Bronchial smooth muscle cell (primary cell): ENCODE data around the gene VWA1. TPM values are rescaled to one million over a fixed set of nuclear protein-coding genes. Genes with fewer than 3 reads are reported as not detected.

Experiments used
- total RNA-seq: library from RNA; depleted of rRNA; stranded (reverse); fragments of >200 nt; gene quantifications from 2 replicates; pipeline ENCODE4 v1.2.1, GENCODE V29; 2014

The VWA1 gene, protein sequence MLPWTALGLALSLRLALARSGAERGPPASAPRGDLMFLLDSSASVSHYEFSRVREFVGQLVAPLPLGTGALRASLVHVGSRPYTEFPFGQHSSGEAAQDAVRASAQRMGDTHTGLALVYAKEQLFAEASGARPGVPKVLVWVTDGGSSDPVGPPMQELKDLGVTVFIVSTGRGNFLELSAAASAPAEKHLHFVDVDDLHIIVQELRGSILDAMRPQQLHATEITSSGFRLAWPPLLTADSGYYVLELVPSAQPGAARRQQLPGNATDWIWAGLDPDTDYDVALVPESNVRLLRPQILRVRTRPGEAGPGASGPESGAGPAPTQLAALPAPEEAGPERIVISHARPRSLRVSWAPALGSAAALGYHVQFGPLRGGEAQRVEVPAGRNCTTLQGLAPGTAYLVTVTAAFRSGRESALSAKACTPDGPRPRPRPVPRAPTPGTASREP
- 3.4 and 3.9 TPM in 2 replicates for total RNA-seq

DNA sequence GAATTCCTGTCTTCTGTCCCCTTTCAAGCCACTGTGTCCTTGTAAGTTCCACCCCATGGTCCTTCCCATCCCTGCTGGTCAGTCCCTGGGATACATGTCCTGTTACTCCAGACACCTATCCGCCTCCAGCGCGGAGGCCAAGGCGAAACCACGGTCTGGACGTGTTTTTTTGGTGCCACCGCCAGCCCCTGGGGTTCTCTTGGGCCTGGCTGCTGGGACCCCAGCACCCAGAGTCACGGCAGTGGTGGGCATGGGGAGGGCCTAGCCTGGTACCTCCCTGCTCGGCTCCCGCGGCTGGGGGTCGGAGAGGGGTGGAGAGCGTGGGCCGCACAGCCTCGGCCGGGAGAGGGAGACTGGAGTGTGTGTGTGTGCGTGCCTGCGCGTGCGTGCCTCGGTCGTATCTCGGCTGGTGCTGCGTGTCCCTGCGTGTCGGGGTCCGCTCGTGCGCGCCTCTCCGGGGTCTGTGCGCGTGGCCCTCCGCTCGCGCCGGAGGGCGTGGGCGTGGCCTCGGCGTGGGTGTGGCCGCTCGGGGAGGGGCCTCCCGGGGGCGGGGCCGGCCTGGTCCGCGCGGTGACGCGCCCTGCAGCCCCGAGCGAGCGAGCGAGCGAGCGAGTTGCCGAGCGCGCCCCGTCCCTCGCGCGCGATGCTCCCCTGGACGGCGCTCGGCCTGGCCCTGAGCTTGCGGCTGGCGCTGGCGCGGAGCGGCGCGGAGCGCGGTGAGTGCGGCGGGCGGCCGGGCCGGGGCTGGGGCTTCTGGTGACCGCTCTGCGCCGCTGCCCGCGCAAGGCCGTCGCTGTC lies at the start of gene VWA1:
Gene VWA1, plus strand, starts transcription at position 585 of the 798 bp plus-strand sequence. Its CDS starts 59 bp downstream, at position 644.

DNA sequence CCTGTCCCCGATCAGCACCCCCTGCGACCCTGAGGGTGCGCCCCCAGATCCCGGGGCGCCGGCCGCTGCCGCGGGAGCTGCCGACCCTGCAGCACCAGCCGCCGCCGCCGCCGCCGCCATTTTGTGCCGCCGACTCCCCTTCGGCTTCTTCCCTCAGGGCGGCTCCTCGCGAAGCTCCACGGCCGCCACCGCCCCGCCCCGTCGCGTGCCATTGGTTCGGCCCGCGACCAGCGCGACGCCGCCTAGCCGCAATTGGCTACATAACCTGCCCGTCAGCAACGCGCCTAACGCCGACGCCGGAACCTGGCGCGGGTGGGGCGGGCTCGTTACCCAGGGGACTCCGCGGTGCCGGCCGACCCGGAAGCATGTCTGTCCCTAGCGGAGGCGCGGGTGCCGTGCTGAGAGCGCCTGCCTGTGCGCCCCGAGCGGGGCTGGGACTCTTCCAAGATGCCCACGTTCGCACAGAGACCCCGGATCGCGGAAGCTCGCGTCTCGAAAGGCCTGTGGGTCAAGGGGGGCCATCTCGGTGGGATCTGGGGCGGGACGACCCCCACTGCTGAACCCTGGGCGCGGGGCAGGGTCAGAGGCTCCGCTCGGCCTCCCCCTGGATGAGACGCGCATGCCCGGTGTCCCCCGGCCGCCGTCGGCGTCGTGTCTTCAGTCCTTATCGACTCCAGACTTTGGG lies 36.2 kb upstream of the VWA1 start, which contains the start of gene CCNL2:
Gene CCNL2, minus strand, starts transcription at position 149 of the 685 bp plus-strand sequence. Its CDS starts 29 bp downstream, at position 120.

DNA sequence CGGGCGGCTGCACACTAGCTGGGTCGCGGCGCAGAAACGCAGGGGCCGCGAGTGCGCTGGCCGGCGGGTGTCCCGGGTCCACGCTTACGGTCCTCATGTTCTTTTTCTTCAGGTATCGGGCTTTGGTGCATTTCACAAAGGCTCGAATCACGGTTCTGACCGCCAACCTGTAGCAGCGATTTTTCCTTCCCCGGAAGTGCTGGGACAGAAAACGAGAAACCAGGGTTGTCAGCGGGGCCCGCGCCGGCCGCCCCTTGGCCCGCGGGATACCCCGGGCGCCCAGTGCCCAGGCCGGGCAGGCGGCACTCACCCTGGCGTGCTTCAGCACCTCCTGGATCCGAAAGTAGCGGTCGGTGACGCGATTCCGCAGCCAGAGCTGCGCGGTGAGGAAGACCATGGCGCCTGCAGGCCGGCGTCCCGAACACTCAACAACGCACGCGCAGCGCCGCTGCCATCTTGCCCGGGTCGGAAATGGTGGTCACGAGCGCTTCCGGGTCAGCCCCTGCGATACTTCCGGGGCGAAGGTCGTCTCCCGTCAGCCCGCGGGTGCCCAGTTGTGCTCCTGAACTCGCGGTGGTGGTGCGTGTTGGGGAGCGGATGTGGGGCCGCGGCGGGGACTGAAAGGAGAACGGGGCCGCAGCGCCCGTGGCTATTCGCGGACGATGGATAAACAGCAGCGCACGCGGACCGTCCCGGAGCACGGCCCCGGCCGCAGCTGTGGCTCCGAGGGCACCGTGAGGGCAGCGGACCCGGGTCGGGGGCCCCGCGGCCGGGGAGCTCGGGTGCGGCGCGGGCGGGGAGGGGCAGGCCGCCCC lies 28.5 kb upstream of the VWA1 start, which contains the start of gene MRPL20:
Gene MRPL20, minus strand, starts transcription at position 473 of the 815 bp plus-strand sequence. Its CDS starts 76 bp downstream, at position 397.

DNA sequence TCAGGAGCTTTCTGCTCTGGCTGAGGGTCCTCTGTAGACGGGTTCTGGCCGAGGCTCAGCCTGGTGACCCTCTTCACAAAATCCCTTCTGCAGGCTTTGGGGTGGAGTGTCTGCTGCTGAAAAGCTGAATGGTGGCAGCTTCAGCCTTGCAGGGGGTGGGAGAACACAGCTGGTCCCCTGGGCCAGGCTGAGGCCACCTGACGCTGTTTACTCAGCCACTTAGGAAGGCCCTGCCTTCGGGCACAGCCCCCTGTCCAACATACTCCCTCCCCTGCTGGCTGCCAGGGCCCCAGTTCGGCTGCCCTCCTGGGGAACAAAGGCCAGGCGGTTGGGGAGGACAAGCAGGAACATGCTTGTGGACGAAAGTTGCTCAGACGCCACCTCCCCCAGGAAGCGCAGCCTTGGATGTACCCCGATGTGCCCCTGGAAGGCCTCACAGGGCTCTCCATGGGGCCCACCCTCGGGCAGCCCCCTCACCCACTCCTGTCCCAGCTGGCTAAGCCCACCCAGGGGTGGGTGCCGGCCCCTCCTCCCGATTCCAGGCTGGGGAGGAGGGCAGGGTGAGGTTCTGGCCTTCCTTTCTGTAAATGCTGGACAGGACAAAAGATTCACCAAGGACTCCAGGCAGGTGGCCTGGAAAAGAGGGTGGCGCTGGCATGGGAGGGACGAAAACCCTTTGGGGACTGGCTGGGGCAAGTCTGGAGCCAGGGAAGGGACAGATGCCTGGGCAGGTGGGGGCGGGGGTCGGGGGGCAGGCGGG lies 14.2 kb upstream of the VWA1 start, which contains the start of gene ANKRD65:
Gene ANKRD65, minus strand, starts transcription at position 130 of the 760 bp plus-strand sequence. CDS start 271 bp downstream, outside the sequence.

DNA sequence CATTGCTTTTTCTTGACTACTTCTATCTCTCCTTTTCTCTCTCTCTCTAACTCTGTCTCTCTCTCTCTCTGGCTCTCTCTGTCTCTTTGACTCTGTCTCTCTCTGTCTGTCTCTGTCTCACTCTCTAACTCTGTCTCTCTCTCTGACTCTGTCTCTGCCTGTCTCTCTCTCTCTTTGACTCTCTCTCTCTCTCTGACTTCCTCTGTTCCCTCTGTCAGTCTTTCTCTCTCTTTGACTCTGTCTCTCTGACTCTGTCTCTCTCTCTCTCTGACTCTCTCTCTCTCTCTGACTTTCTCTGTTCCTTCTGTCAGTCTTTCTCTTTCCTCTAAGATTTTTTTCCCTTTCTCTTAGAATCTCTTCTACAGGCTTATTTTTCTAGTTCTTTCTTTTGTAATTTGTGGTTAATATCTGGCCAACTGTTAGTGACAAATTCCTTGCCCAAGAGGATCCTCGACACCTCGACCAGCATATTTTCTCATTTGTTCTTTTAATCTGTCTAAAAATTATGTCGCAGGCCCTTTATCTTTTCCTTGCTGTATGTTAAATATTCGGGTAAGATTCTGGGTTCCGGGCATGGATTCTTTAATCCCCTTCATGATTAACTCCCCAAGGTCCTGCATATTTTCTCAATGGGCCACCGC lies 13.7 kb downstream of the VWA1 start, which contains the start of gene ATAD3C:
Gene ATAD3C, plus strand, starts transcription at position 591 of the 641 bp plus-strand sequence. CDS start 995 bp downstream, outside the sequence.

DNA sequence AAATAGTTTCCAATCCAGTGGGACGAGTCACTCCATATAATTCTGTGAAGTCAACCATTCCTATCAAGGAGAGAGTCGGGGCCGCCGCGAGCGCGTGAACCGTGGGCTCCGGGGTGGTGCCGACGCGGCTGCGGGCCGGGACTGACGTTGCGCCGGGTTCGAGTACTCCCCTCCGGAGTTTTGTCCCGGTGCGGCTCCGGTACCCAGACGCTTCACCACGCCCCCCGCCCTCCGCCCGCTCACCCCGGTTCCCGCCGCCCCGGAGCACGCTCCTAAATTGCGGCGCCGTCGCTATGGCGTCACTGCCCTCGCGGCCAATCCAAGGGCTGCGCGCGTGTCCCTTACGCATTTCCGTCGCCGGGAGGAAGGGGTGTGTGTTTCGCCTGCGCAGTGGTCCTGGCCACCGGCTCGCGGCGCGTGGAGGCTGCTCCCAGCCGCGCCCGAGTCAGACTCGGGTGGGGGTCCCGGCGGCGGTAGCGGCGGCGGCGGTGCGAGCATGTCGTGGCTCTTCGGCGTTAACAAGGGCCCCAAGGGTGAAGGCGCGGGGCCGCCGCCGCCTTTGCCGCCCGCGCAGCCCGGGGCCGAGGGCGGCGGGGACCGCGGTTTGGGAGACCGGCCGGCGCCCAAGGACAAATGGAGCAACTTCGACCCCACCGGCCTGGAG lies 36.0 kb downstream of the VWA1 start, which contains the start of gene ATAD3B:
Gene ATAD3B, plus strand, starts transcription at position 377 of the 664 bp plus-strand sequence. Its CDS starts 120 bp downstream, at position 497.

Other genes starting within 250 kb of the VWA1 start
- gene TNFRSF18, start 229.1 kb upstream of the VWA1 start, total RNA-seq: 0.34 and 0.79 TPM in 2 replicates
- gene TNFRSF4, start 221.5 kb upstream of the VWA1 start, total RNA-seq: under 0.01 TPM in 1 of 2 replicates, not detected in the other
- gene SDF4, start 203.7 kb upstream of the VWA1 start, total RNA-seq: 136 and 144 TPM in 2 replicates
- gene B3GALT6, start 203.5 kb upstream of the VWA1 start, total RNA-seq: 10.1 and 14.0 TPM in 2 replicates
- 2.1 and 2.8 TPM in 2 replicates for gene C1QTNF12, start 189.0 kb upstream of the VWA1 start, total RNA-seq
- gene UBE2J2, start 161.8 kb upstream of the VWA1 start, total RNA-seq: 23.4 and 30.9 TPM in 2 replicates
- gene SCNN1D, start 155.3 kb upstream of the VWA1 start, total RNA-seq: 1.2 and 1.3 TPM in 2 replicates
- gene ACAP3, start 127.8 kb upstream of the VWA1 start, total RNA-seq: 66.0 and 87.7 TPM in 2 replicates
- gene PUSL1, start 127.1 kb upstream of the VWA1 start, total RNA-seq: 9.6 and 9.9 TPM in 2 replicates
- 56.0 and 74.6 TPM in 2 replicates for gene INTS11, start 111.0 kb upstream of the VWA1 start, total RNA-seq
- 4.1 and 6.8 TPM in 2 replicates for gene CPTP, start 110.9 kb upstream of the VWA1 start, total RNA-seq
- gene TAS1R3, start 104.4 kb upstream of the VWA1 start, total RNA-seq: 0.16 and 0.17 TPM in 2 replicates
- gene DVL1, start 86.3 kb upstream of the VWA1 start, total RNA-seq: 67.0 and 107 TPM in 2 replicates
- 273 and 326 TPM in 2 replicates for gene MXRA8, start 77.1 kb upstream of the VWA1 start, total RNA-seq
- gene AURKAIP1, start 60.5 kb upstream of the VWA1 start, total RNA-seq: 53.0 and 102 TPM in 2 replicates
- 115 and 141 TPM in 2 replicates for gene CCNL2, start 36.4 kb upstream of the VWA1 start, total RNA-seq
- 86.0 and 91.9 TPM in 2 replicates for gene MRPL20, start 28.4 kb upstream of the VWA1 start, total RNA-seq
- 1.1 and 1.9 TPM in 2 replicates for gene ANKRD65, start 14.4 kb upstream of the VWA1 start, total RNA-seq
- under 0.01 TPM in 1 of 2 replicates, not detected in the other for gene ATAD3C, start 14.0 kb downstream of the VWA1 start, total RNA-seq
- gene ATAD3B, start 36.1 kb downstream of the VWA1 start, total RNA-seq: 11.7 and 19.3 TPM in 2 replicates
- 17.4 and 19.5 TPM in 2 replicates for gene ATAD3A, start 76.5 kb downstream of the VWA1 start, total RNA-seq
- 3.7 and 5.4 TPM in 2 replicates for gene TMEM240, start 104.9 kb downstream of the VWA1 start, total RNA-seq
- gene SSU72, start 139.2 kb downstream of the VWA1 start, total RNA-seq: 35.8 and 43.0 TPM in 2 replicates
- gene FNDC10, start 164.4 kb downstream of the VWA1 start, total RNA-seq: 0.52 and 0.95 TPM in 2 replicates
- gene MIB2, start 179.8 kb downstream of the VWA1 start, total RNA-seq: 77.7 and 127 TPM in 2 replicates
- 4.6 and 4.9 TPM in 2 replicates for gene MMP23B, start 196.5 kb downstream of the VWA1 start, total RNA-seq
- gene CDK11B, start 223.3 kb downstream of the VWA1 start, total RNA-seq: 8.5 and 8.8 TPM in 2 replicates